22Rv1 (cell line): ENCODE measurements around the gene MYL5.
A peak's percentile ranks its signal among the peaks of the same experiment; 100 is the strongest.

Source experiments
- H3K27ac ChIP-seq: fragments of 450-650 bp; 2 replicates; pipeline ENCODE4 v1.5.1; 2017
- ZFX ChIP-seq: fragments of 450-650 bp; IDR thresholded peaks from 2 replicates; pipeline ENCODE4 v1.6.1; 2017; ENCODE audit warnings: antibody characterized with exemption, borderline replicate concordance
- TF ChIP-seq, protein P1 (sequence below): fragments of 450-650 bp; IDR thresholded peaks from 2 replicates; pipeline ENCODE4 v1.5.1; 2017; ENCODE audit warnings: mild to moderate bottlenecking

The MYL5 gene

DNA sequence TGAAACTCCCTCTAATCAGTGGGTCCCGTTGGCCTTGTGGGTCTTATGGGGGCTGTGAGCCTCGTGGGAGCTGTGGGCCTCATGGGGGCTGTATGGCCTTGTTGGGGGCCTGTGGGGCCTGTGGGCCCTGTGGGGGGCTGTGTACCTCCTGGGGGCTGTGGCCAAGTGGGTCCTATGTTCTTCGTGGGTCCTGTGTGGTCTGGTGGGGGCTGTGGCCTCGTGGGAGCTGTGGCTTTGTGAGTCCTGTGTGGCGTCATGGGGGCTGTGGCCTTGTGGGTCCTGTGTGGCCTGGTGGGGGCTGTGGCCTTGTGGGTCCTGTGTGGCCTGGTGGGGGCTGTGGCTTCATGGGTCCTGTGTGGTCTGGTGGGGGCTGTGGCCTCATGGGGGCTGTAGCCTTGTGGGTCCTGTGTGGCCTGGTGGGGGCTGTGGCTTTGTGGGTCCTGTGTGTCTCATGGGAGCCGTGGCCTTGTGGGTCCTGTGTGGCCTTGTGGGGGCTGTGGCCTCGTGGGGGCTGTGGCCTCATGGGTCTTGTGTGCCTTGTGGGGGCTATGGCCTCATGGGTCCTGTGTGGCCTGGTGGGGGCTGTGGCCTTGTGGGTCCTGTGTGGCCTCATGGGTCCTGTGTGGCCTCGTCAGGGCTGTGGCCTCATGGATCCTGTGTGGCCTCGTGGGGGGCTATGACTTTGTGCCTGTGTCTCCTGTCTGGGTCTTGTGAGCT is 38.7 kb downstream of the MYL5 start:
- no peak overlapping the region for H3K27ac ChIP-seq
- TF ChIP-seq ZFX, result no peak
- TF ChIP-seq, protein P1, sequence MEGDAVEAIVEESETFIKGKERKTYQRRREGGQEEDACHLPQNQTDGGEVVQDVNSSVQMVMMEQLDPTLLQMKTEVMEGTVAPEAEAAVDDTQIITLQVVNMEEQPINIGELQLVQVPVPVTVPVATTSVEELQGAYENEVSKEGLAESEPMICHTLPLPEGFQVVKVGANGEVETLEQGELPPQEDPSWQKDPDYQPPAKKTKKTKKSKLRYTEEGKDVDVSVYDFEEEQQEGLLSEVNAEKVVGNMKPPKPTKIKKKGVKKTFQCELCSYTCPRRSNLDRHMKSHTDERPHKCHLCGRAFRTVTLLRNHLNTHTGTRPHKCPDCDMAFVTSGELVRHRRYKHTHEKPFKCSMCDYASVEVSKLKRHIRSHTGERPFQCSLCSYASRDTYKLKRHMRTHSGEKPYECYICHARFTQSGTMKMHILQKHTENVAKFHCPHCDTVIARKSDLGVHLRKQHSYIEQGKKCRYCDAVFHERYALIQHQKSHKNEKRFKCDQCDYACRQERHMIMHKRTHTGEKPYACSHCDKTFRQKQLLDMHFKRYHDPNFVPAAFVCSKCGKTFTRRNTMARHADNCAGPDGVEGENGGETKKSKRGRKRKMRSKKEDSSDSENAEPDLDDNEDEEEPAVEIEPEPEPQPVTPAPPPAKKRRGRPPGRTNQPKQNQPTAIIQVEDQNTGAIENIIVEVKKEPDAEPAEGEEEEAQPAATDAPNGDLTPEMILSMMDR, result no peak

DNA sequence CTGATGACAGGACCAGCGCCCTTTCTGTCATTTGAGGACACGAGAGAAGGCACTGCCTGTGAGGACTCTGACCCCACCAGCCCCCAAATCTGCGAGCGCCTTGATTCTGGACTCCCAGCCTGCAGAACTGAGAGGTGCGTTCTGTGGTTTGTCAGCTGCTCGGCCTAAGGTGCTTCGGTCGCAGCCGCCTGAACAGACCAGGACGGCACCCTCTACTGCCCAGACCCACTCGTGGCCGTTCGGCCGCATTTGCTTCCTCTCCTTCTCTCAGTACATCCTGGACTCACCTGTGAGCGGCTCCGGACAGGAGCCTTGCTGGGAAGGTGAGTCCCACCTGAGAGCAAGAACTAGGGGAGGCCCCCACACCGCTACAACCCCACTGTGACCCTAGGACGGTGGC is 39.7 kb downstream of the MYL5 start:
- no peak overlapping the region for H3K27ac ChIP-seq
- TF ChIP-seq ZFX, result no peak
- TF ChIP-seq, protein P1, result no peak

DNA sequence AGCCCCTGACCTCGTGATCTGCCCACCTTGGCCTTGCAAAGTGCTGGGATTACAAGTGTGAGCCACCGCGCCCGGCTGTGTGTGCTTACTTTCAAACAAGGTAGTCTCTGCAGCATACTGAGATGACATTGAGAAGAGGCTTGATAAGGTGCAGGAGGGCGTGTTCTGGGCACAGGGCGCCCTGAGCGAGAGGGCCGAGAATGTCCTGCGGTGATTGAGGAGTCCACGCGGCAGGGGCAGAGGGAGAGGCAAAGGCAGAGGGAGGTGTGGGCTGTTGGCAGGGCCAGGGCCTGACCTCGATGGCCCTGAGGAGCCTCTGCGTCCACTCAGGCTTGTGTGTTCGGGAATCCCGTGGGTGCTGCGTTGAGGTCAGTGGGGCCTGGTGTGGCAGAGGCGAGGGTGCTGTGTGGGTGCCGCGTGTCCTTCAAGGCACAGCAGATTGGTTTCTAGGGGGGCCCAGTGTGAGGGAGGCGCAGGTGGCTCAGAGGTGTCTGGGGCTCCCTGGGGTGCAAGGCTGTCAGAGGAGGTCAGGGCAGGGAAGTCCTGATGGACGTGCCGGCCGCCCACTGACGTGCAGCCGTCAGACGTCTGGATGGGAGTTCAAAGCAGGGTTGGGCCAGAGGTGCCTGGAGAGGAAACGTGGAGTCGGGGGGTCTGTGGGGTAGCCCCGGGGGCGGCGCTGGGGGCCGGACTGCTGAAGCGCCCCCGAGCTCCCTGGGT is 43.4 kb downstream of the MYL5 start:
- TF ChIP-seq, protein P1, result no peak
- TF ChIP-seq ZFX, result no peak
- H3K27ac ChIP-seq, result no peak overlapping the region

DNA sequence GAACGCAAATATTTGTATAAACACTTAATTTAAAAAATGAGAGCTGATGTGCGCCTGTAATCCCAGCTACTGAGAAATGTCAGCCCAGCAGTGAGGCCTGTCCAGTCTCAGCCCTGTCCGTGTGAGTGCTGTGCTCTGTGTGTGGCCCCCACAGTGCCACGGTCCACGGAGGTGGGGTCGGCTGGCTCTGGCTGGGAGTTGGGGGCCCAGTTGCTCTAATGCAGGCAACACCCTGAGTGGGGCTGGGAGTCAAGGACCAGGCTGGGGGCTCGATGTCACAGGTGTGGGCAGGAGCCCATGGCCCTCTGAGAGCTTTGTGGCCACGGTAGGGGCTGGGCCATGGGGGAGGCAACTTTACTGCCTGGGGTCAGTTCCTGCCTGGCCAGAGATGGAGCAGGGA is 44.1 kb downstream of the MYL5 start:
- H3K27ac ChIP-seq, result no peak overlapping the region
- no peak for TF ChIP-seq ZFX
- TF ChIP-seq, protein P1, result no peak

DNA sequence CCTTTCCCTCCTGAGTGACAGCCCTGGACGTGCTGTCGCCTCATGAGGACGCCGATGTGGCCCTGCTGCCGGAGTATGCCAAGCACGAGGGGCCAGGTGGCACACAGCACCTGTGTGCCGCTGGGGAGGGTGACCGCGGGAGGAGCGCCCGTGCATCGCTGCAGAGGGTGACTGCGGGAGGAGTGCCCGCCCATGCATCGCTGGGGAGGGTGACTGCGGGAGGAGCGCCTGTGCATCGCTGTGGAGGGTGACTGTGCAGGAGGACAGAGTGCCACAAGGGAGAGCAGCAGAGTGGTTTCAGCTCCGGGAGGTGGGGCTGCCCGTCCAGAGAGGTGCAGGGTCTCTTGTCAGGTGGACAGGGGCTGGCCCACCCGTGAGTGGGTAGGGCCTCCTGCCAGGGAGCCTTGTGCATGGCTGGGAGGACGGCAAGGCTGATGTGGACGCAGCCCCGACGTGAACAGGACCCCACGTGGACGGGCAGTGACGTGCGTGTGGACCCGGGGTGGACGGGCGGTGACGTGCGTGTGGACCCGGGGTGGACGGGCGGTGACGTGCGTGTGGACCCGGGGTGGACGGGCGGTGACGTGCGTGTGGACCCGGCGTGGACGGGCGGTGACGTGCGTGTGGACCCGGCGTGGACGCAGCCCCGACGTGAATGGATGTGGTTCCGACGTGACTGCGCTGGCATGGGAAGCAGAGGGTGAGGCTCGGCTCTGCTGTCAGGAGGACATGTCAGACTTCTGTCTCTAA is 45.9 kb downstream of the MYL5 start:
- H3K27ac ChIP-seq, result no peak overlapping the region
- TF ChIP-seq, protein P1, result no peak
- TF ChIP-seq ZFX, result no peak

DNA sequence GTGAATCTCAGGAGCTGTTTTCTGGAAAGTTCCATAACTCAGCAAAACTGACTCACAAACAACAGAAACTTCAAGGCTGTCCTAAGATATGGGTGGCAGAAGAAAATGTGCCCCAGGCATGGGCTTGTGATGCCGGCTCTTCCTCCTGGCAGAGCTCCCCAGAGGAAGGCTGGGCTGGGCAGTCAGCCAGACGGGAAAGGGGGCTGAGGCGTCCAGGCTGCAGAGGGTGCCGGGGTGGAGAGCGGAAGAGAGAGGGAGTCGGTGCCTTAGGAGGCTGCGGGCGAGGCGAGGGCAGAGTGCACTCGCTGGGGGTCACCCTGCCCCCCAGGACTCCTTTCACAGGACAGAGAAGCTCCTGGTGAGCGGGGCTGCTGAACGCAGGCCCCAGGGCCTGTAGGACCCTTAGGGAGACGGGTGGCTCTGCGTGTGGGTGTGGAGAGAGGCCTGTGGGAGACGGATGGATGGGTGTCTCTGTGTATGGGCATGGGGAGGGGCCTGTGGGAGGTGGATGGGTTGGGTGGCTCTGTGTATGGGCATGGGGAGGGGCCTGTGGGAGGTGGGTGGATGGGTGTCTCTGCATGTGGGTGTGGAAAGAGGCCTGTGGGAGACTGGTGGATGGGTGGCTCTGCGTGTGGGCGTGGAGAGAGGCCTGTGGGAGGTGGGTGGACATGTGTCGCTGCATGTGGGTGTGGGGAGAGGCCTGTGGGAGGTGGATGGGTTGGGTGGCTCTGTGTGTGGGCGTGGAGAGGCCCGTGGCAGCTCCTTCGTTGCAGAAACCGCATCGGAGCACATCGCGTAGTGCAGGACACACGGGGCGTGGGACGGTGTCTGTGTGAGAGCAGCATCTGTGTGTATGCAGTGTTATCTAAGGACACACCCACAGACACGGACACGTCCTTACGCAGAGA is 47.2 kb downstream of the MYL5 start:
- H3K27ac ChIP-seq, result 0 out of 2 replicates have a peak overlapping the region, but pooled peaks have one; percentile 7
- TF ChIP-seq, protein P1, result no peak
- TF ChIP-seq ZFX, result no peak
